Superior temporal gyrus (tissue), 1 donor: ENCODE data around the gene RSPH6A.
"Not testable (repeated sequence)": the region's sequence is repeated elsewhere in the genome, so short reads cannot be mapped to it uniquely, and the experiment has no call there.

Experiments used
- DNase-seq: peaks from one replicate; pipeline ENCODE4 v3.0.0-alpha.2; 2016; ENCODE audit errors: extremely low spot score

The RSPH6A gene

DNA sequence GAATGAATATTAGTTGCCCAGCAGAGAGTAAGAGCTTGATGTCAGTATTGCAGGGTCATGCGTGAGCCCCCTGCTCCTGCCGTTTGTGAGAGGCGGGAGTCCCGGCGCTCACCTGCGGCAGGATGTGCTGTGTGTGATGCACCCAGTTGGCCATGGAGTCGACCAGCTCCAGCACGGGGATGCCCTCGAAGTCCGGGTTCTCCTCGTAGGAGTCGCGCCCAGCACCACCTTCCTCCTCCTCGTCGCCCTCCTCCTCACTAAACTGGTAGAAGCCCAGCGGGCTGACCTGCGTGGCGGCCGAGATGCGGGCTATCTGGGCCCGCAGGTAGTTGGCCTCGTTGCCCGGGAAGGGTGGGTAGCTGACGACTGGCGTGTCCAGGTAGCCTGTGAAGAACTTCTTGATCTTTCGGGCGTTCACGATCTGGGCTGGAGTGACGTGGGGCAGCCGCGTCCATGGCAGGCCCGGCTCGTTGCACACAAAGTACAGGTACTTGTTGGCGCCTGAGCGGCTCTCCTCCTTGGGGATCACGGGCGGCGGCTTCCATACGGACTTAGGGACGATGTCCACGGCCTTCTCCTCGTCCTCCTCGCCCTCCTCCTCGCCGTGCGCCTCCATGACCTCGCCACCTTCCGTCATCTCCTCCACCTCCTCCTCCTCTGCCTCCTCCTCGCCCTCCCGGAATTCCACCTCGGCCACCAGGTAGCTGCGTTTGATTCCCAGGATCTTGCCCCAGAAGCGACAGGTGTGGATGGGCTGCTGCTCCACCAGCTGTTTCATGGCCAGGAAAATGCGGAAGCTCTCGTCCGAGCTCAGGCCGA is 10.8 kb downstream of the RSPH6A start:
- DNase-seq, result no peak

DNA sequence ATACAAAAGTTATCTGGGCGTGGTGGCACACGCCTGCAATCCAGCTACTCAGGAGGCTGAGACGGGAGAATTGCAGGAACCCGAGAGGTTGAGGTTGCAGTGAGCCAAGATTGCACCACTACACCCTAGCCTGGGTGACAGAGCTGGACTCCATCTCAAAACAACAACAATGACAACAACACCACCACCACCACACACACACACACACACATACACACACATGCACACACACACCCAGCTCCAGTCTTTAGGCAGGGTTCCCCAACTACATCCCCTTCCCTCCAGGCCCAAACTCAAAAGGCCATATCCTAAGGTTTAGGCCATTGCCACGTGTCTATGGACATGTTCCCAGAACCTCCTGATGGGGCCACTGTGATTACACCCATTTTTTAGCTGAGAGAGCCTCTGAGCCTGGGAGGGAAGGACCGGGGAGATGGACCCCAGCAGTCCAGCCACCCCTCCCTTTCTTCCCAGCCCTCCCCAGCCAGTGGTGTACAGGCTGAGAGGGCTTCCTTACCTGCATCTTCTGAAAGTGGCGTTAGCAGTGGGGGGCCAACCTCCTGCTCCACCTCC is 13.4 kb downstream of the RSPH6A start:
- no peak for DNase-seq

DNA sequence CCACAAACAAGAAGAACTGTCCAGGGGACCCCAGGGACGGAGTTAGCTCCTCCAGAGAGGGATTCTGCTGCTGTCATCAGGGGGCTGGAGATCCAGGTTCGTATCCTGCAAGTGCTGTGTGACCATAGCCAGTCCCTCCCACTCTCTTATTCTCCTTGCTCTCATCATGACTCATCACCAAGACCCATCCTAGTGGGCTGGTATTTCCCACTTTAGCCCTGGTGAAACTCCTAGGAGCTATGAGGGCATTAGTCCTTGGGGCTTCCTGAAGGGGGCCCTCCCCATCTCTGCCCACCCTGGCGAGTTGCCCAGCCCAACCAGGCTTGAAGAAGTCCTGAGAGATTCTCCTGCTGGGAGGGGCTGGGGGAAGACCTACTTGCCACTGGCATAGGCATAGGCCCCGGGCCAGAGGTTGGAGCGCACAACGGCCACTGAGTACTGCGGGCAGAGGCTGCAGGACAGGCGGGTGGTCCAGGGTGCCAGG is 15.0 kb downstream of the RSPH6A start:
- DNase-seq, result no peak

DNA sequence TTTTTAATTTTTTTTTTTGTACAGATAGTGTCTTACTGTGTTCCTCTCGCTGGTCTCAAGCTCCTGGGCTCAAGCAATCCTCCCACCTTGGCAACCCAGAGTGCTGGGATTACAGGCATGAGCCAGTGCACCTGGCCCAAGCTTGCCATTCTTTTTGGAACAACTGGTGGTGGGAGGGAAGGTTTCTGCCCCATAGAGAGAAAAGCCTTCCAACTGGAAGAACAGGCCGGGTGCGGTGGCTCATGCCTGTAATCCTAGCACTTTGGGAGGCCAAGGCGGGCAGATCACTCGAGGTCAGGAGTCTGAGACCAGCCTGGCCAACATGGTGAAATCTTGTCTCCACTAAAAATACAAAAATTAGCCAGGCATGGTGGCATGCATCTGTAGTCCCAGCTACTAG is 15.6 kb downstream of the RSPH6A start:
- DNase-seq, result not testable (repeated sequence)

DNA sequence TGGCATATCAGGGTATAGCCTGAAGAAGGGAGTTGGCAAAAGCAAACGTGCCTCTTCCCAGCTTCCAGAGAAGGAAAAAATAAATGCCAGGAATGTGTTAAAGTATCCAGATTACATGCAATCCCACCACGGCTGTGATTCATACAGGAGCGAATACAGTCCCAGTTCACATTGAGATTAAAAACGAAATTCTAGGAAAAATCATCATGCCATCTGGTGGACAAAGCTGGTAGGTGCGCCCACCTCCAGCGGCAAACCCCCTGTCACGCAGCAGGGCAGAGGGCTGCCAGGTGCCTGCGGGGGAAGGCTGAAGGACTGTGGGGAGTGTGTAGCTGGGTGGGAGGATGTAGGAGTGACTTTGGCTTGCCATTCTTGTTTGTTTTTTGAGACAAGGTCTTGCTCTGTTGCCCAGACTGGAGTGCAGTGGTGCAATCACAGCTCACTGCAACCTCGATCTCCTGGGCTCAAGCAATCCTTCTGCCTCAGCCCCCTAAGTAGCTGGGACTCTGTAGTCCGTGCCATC is 16.1 kb downstream of the RSPH6A start:
- DNase-seq, result peak; percentile 84

DNA sequence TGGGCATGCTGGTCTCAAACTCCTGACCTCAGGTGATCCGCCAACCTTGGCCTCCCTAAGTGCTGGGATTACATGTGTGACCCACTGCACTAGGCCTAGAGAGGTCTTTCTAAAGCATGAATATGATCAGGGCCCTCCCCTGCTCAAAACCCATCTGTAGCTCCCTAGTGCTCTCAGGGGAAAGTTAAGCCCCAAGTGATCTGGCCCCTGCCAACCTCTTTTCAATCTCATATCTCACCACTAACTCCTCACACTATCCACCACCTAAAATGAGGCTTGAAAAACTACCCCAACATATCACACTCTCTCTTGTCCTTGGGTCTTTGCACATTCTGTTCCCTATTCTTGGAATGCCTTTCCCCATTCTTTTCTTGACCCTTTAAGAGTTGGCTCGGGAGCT is 20.5 kb downstream of the RSPH6A start:
- DNase-seq, result no peak

DNA sequence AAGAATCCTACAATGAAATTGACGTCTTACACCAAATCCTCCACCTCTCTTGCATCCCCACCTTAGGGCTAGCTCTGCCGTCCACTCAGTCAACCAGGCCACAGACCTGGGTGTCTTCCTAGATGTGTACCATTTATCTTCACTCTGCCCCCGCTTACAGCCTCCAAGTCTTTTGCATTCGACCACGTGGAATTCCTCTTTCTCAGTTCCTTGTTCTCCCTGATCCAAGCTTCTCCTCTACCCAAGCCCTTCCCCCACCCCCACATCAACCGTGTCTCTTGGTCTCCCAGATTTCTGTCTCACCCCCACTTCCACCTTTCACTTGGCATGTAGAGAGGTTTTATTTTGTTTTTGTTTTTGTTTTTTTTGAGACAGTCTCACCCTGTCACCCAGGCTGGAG is 21.2 kb downstream of the RSPH6A start:
- DNase-seq, result no peak

DNA sequence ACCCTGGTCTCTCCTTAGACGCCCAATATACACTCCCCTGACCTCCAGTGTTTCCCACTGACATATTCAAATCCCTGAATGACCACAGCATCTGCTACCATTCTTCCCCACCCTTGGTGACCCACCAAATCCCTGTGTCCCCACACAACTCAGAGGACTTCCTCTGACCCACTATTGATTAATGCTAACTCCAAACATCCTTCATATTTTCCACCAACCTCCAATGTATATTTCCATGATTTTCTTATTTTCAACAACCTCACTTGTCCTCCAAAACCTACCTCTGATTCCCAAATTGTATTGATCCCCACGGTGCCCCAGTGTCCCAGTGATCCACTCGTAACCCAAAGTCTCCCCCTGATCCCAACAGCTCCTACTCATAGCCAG is 21.9 kb downstream of the RSPH6A start:
- DNase-seq, result no peak

DNA sequence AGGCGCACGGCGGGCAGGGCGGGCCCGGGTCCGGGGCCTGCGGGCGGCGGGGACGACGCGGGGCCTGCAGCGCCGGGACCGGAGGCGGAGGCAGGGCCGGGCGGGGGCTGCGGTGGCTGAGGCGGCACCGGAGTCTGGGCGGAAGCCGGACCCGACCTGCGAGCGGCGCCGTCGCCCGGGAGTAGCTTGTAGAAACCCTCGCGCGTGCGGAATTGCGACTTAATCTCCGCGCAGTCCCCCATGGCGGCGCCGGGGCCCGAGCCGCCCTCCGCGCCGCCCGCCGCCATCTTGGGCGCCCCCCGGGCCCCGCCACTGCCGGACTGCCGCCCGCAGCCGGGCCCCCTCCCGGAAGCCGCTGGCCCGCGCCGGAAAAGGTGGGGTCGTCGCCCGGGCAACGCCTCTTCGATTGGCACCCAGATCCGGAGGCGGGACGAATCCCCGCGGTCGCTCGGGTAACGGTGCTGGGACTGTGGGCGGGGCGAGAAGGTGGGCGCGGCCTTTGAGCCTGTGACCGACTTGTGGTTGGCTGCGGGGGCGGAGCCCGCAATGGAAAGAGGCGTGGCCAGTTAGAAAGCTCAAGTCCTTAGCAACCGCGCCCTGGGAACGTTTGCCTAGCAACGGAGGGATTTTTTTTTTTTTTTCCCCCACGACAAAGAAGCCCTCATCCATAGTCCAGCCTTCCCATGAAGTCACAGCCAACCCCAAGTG is 22.5 kb downstream of the RSPH6A start, which contains the start of gene DMWD:
TSS of gene DMWD (minus strand) at position 376 of the 708 bp plus-strand sequence. CDS start at position 287, 89 bp downstream.
- DNase-seq, result peak; percentile 99

DNA sequence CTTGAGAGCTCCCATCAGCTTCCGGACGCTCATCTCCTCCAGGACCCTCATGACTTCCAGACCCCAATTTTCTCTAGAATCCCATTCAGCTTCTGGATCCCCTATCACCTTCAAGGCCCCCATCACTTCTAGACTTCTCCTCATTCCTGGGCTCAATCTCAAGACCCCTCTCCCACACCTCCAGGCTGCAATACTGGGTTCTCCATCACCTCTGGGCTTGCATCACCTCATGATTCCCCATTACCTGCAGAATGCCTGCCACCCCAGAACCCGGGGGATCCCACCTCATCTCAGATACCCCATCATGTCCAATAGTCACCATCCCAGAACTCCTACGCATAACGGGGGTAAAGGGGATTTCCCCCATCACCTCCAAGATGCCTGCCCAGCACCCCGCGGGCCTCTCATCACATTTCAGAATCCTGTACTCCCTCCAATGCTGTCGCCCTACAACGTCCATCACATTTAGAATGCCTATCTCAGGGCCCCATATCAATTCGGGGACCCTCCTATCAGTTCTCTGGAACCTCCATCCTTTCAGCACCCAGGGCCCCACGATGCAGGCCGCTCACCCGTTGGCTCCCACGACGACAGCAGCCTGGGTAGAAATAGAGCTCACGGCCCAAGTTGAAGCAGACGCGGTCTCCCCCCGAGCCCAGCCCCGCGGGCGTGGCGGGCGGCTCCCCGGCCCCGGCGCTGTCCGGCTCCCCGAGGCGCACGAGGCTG is 23.2 kb downstream of the RSPH6A start:
- DNase-seq, result no peak

DNA sequence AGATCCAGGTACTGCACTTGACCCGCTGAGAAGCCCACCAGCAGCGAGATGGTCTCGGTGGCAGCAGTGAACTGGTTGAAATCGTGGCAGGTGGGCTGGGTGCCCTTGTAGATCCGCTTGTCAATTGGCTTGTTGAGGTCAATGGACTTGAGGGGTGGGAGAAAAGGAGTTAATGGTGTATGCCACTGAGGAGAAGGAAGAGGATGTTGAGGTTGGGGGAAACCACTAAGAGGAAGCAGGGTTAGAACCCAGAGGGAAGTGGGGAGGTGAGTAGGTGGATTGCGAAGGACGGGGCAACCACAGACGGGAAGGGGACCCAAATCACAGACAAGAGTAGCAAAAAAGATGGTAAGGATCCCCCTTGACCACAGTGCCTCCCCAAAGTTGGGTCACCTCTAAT is 24.2 kb downstream of the RSPH6A start:
- DNase-seq, result no peak

DNA sequence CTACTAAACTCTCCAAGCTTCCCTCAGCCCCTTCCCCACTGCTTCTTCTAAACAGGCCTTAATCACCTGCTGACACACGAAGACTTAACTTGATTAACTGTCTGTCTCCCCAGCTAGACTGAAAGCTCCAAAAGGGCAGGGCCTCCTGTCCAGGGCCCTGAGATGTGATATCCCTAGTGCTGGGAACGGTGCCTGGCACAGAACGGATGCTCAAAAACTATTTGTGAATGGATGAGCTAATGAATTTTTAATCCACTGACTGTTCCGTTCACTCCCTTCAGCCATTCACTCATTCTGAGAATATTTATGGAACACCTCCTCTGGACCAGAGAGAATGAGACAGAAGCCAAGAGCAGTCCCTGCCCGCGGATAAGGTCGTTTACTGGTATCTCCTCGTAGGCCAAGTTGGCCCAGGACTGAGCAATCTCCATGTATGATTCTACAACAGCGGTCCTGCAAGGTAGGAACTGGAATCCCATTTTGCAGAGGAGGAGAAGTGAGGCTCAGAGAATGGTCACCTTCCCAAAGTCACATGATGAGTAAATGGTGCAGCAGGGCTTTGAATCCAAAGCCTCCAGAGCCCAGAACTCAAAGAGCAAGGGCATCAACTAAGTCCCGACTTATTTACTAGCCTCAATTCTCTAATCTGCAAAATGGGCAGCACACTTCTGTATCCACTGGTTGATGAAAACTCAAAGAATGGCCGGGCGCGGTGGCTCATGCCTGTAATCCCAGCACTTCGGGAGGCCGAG is 25.9 kb downstream of the RSPH6A start:
- DNase-seq, result no peak

DNA sequence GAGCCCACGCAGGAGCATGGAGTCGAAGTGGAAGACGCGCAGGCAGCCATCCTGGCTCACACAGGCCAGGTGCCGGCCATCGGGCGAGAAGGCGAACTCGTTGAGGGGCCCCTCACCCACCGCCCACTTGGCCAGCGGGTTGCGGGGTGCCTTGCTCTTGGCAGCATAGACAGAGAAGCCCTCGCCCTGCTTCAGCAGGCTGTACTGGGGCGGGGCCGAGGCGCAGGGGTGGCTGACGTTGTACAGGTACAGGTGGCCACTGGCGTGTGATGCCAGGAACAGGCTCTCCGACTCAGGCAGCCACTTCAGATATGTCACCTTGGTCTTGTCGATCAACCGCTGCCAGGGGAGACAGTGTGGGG is 28.6 kb downstream of the RSPH6A start:
- DNase-seq, result no peak

DNA sequence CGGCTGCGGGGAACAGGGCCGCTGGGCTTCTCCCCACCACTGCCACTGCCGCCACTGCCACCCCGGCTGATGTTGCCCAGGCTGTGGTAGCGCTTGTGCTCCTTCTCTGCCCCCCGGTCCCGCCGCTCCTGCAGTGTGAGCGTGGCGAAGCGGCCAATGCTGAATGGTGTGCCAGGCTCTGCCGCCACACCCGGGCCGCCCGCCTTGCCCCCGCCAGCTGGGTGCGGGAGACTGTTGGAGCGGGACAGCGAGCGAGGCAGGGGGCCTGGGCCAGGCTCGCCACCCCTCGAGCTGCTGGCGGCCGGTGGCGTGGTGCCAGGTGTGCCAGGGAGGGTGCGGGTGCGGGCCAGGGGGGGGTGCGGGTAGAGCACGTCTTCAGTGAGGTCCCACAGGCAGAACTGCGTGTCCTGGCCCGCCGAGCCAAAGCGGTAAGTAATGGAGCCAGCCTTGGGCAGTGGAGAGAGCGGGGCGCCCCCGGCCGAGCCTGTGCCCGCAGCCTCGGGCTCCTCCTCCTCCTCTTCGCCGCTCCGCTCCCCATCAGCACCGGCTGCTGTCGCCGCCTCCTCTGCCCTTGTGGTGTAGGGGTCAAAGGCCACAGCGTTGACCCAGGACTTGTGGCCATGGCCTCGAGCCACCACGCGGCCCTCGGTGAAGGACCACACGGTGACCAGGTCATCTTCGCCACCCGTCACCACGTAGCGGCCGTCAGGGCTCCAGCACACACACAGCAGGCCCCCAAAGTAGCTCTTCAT is 29.2 kb downstream of the RSPH6A start:
- no peak for DNase-seq

DNA sequence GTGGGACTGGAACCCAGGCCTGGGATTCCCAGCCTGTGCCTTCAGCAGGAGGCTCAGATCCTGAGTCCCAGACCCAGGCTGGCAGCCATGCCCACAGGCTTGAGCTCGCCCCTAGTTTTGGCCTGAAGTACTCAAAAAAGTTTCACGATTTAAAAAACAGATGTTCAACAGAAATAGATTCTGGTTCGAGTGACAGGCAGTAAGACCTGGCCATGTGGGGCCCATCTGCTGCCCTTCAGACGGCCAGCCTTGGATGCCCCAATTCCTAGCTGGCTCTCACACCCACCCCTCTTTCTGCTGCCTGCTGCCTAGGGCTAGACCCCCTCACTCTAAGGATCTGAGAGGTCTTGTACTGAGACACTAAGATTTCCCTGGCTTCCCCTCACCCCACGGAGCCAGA is 30.0 kb downstream of the RSPH6A start:
- no peak for DNase-seq

DNA sequence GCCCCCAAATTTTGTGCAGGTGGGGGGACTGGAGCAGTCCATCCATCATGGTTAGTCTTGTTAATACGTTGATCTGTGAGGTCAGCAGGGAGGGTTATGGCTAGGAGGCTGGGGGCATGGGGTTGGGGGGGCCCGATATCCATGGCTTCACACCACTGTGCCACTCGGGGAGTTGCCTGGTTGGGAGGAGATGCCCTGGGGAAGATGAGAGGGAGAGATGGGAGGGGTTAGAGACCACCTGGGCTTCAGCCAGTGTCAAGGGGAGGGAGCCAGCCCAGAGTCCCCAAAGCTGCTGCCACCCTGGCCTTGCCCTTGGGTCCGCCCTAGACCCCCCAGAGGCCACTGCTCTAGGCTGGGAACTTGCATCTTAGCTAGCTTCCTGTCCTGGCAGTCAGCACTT is 31.0 kb downstream of the RSPH6A start:
- DNase-seq, result no peak

DNA sequence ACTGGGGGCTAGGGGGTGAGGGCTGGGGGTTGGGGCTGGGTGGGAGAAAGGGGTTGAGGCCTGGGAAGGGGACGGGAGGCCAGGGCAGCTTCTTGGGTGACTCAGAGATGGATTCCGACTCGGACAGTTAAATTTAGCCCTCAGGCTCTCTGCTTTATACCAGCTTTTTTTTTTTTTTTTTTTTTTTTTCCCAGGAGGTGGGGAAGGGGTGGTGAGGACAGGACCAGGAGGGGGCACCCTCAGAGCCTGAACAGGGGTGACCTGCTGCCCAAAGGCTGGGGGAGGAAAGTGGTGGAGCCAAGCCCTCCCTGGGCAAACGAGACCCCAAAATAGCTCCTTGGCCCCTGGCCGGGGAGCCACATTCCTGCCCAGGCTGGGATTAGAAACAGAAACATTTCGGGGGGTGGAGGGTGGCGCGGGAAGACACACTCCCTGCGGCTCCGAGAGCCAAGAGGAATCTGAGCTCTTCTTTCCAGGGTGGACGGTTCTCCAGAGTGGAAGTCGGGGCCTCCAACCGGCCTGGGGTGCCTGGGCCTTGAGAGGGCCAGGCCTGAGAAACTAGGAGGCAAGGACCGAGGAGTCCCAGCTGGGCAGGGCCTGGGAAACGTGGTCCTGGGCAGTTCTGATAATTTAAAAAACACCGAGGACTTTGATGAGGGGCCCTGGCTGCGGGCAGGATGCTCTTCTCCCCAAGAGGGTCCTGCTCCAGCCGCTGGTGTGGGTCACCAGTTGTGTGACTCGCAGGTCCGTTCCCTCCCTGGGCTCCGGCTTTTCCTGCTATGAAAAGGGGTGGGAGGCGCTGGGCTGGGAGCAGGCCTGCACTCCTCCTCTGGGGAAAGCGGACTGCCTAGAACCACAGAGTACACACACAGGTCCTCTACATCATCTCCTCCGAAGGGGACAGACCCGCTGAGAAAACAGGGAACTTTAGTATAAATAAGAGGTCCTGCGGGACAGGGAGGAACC is 32.0 kb downstream of the RSPH6A start:
- no peak for DNase-seq

DNA sequence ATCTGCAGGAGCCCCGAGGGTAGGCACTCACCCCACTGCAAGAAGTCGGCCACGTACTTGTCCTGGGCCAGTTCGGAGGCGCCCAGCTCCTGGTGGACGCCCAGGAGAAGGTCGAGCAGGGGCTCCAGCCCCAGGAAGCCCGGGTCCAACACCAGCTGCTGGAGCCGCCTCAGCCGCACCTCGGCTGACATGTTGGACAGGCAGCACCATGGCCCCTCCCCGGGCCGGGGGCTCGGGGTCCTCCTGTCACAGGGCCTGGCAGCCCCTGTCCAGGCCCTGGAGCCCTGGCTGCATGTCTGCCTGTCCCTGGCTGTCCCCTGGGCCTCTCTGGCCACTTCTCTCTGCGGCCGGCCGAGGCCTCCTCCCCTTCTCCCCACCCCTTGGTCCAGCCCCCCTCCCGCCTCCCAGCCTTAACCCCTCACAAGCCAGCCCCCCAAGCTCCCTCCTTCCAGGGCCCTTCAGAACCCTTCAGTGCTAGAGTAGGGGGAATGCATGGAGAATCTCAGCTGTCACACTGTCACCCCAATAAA is 32.9 kb downstream of the RSPH6A start, which contains the start of gene DMPK:
TSS of gene DMPK (minus strand) at position 329 of the 530 bp plus-strand sequence. CDS start at position 191, 138 bp downstream.
- DNase-seq, result no peak
